ENCODE data around the gene MPPED1. TPM values are rescaled to one million over a fixed set of nuclear protein-coding genes. Genes with fewer than 3 reads are reported as not detected.
A peak's percentile ranks its signal among the peaks of the same experiment; 100 is the strongest.

MPPED1 gene
- total and polyA plus RNA-seq, 2 of the 13 experiments (the other 11 are each of a cell fraction or from before 2014, with no cell fraction given): 0.77 TPM; not detected in 1

GRCh38 chr22:43477966-43478365, 66.2 kb downstream of the MPPED1 start (continued):
- no peak for TF ChIP-seq ZNF512 (CRISPR knock-in tag; IDR thresholded peaks at IDR 0.05)
- TF ChIP-seq ZBTB37 (CRISPR knock-in tag; IDR thresholded peaks at IDR 0.05): no peak
- TF ChIP-seq SRY (CRISPR knock-in tag; IDR thresholded peaks at IDR 0.05): no peak
- TF ChIP-seq GATAD2A (CRISPR knock-in tag; IDR thresholded peaks at IDR 0.05): no peak

- CTCF ChIA-PET (ENCODE audit: low intra/inter-chr PET ratio, low total read pairs): no interaction called here
- H3K27me3 ChIP-seq (ENCODE audit: control insufficient read depth in 1 of 2, insufficient read depth in 2 of 2, low read length in 2 of 2): no peaks in the 10 kb centered on the region; a peak in 3 of 5 replicates
- peaks cover 13% of the 10 kb centered on the region for H3K4me1 ChIP-seq (ENCODE audit: insufficient read depth, low read length)
- no peaks in the 10 kb centered on the region for H3K36me3 ChIP-seq (replicated peaks in 1 of 2; ENCODE audit: control insufficient read depth in 1 of 2, insufficient read depth in 2 of 2, low read length in 2 of 2)
- no peak overlapping the region for H2AFZ ChIP-seq (ENCODE audit: low read length)
- H3K4me2 ChIP-seq (ENCODE audit: low read depth, low read length): no peak overlapping the region
- BruUV-seq (replicated peaks): no TSS peak
- H3K4me3 ChIP-seq (replicated peaks in 1 of 3; ENCODE audit: insufficient read depth in 1 of 3, low read depth in 2 of 3, low read length in 3 of 3): no peak overlapping the region
- 61% methylated on average over 16 of the region's 21 CpGs for WGBS (ENCODE audit: low lambda C conversion rate)
- no peaks in the 10 kb centered on the region for H3K9me3 ChIP-seq (ENCODE audit: low read length)
- no peak overlapping the region for H3K27ac ChIP-seq (ENCODE audit: extremely low read length, insufficient read depth, low read length)
- POLR2A ChIA-PET: no interaction called here
- no peak overlapping the region for H3K9ac ChIP-seq (ENCODE audit: insufficient read depth, low read depth, low read length)
- intact Hi-C loops (cut with micrococcal nuclease; ENCODE audit: unreplicated experiment): no loop called here
- DNase-seq (ENCODE audit: low spot score) (no peak), FAIRE-seq (no peak), ATAC-seq (no peak)
- no peaks in the 10 kb centered on the region for H4K20me1 ChIP-seq (ENCODE audit: insufficient read depth, low read length)
- H3K79me2 ChIP-seq (ENCODE audit: insufficient read depth, low read length): no peaks in the 10 kb centered on the region
- in situ Hi-C loops (cut with HindIII; ENCODE audit: extremely low pct_ligation_motif_present, low pct_unique_long_range_greater_than_20kb): no loop called here
- TF ChIP-seq ZNF687 (CRISPR knock-in tag; IDR thresholded peaks at IDR 0.05): peak; percentile 24
- no peak for TF ChIP-seq MXD3 (CRISPR knock-in tag; IDR thresholded peaks at IDR 0.05)
- TF ChIP-seq TCF12 (IDR thresholded peaks at IDR 0.05): no peak
- no peak for TF ChIP-seq TCF12 (CRISPR knock-in tag; IDR thresholded peaks at IDR 0.05)
- TF ChIP-seq IRX3 (CRISPR knock-in tag; IDR thresholded peaks at IDR 0.05; ENCODE audit: borderline replicate concordance, low read depth): no peak
- TF ChIP-seq ZFP90 (CRISPR knock-in tag; IDR thresholded peaks at IDR 0.05; ENCODE audit: borderline replicate concordance): no peak
- TF ChIP-seq MZF1 (CRISPR knock-in tag; IDR thresholded peaks at IDR 0.05; ENCODE audit: borderline replicate concordance): no peak
- TF ChIP-seq NAIF1 (CRISPR knock-in tag; IDR thresholded peaks at IDR 0.05; ENCODE audit: borderline replicate concordance): no peak
Measured at GRCh38 chr22:43478621-43479300, 66.9 kb downstream of the MPPED1 start.
